Fibroblast of lung (primary cell): ENCODE measurements around the gene AKAP13. TPM values are rescaled to one million over a fixed set of nuclear protein-coding genes. Genes with fewer than 3 reads are reported as not detected.

Experiments used
- DNase-seq, 2 donors: peaks; one replicate each; pipeline versions ENCODE4 v3.0.0 to v3.0.0-alpha.2; 2010; ENCODE audit warnings: low read depth in 2 of 2
- H2AFZ ChIP-seq: 2 replicates; pipeline ENCODE4 v1.5.1; 2012; ENCODE audit warnings: low read length, control low read depth, inconsistent platforms
- H3K27ac ChIP-seq: 2 replicates; pipeline ENCODE4 v1.5.1; 2011; ENCODE audit warnings: low read length, control low read depth; ENCODE audit not compliant: insufficient read depth
- H3K27me3 ChIP-seq: 2 replicates; pipeline ENCODE4 v1.5.1; 2011; ENCODE audit warnings: mild to moderate bottlenecking, low read length; ENCODE audit not compliant: control insufficient read depth, insufficient read depth
- H3K36me3 ChIP-seq: 2 replicates; pipeline ENCODE4 v1.5.1; 2011; ENCODE audit warnings: low read length; ENCODE audit not compliant: control insufficient read depth, insufficient read depth
- H3K4me1 ChIP-seq: 2 replicates; pipeline ENCODE4 v1.5.1; 2011; ENCODE audit warnings: low read length; ENCODE audit not compliant: control insufficient read depth, insufficient read depth; ENCODE audit errors: extremely low read depth
- H3K4me2 ChIP-seq: 2 replicates; pipeline ENCODE4 v1.5.1; 2011; ENCODE audit warnings: low read length, control low read depth; ENCODE audit not compliant: insufficient read depth; ENCODE audit errors: extremely low read depth
- H3K4me3 ChIP-seq, 4 experiments: fragments of 200-600 bp in 1 of 4; sonication (generic) in 1 of 4; replicated peaks in 1 of 4; 2 replicates each; pipeline ENCODE4 v1.5.1; 2011 to 2016; ENCODE audit warnings: low read length in 4 of 4, low read depth in 3 of 4, mild to moderate bottlenecking in 3 of 4, control low read depth in 2 of 4, inconsistent platforms in 1 of 4, mixed read lengths in 1 of 4; ENCODE audit not compliant: insufficient read depth in 1 of 4; ENCODE audit errors: control extremely low read depth in 1 of 4
- H3K79me2 ChIP-seq: 2 replicates; pipeline ENCODE4 v1.5.1; 2012; ENCODE audit warnings: mild to moderate bottlenecking, low read length, inconsistent platforms; ENCODE audit not compliant: control insufficient read depth, insufficient read depth
- H3K9ac ChIP-seq: 2 replicates; pipeline ENCODE4 v1.5.1; 2011; ENCODE audit warnings: mild to moderate bottlenecking, low read length, control low read depth; ENCODE audit not compliant: insufficient read depth
- H3K9me3 ChIP-seq: 2 replicates; pipeline ENCODE4 v1.5.1; 2012; ENCODE audit warnings: low read depth, low read length; ENCODE audit not compliant: control insufficient read depth, insufficient read depth
- H4K20me1 ChIP-seq: 2 replicates; pipeline ENCODE4 v1.5.1; 2011; ENCODE audit warnings: low read length; ENCODE audit not compliant: control insufficient read depth, insufficient read depth; ENCODE audit errors: extremely low read depth
- CTCF ChIP-seq, 2 donors: IDR thresholded peaks in 1 of 2; conservative IDR thresholded peaks in 1 of 2; 1 replicate in 1 of 2; 2 replicates in 1 of 2; pipeline ENCODE4 v1.5.1; 2011 to 2012; ENCODE audit warnings: low read length in 2 of 2, control low read depth in 1 of 2, inconsistent platforms in 1 of 2, low read depth in 1 of 2, mild to moderate bottlenecking in 1 of 2
- EZH2 ChIP-seq: IDR thresholded peaks from 2 replicates; pipeline ENCODE4 v1.5.1; 2012; ENCODE audit warnings: low read length, control low read depth, mild to moderate bottlenecking; ENCODE audit errors: missing control alignments
- polyA plus RNA-seq, 2 donors: library from polyadenylated mRNA; depleted of rRNA in 1 of 2; stranded (reverse) in 1 of 2; unstranded in 1 of 2; fragments of >200 nt; gene quantifications; 2 replicates each; pipeline ENCODE4 v1.2.1, GENCODE V29; 2011 to 2012; ENCODE audit warnings: missing spikeins in 1 of 2
- total RNA-seq: library from RNA; depleted of rRNA; stranded (reverse); fragments of >200 nt; gene quantifications from 2 replicates; pipeline ENCODE4 v1.2.1, GENCODE V29; 2014

AKAP13 gene
- total and polyA plus RNA-seq, 2 donors (not counting 1 experiment from before 2014, with no cell fraction given), result 8.3 to 68.4 TPM

GRCh38 chr15:85394554-85395333 lies 14.3 kb downstream of the AKAP13 start:
- Histone ChIP-seq H3K4me3 (no peak overlapping the region), H3K4me1 (no peaks in the 10 kb centered on the region), H3K9ac (no peak overlapping the region), H3K27ac (no peak overlapping the region), H2AFZ (no peak overlapping the region), H4K20me1 (peaks cover 5% of the 10 kb centered on the region), H3K4me2 (no peak overlapping the region), H3K9me3 (no peaks in the 10 kb centered on the region), H3K27me3 (no peaks in the 10 kb centered on the region), H3K36me3 (no peaks in the 10 kb centered on the region), H3K79me2 (peaks cover 62% of the 10 kb centered on the region)
- TF ChIP-seq EZH2, result no peak
- no peak for TF ChIP-seq CTCF (conservative IDR thresholded peaks at IDR 0.05 in 1 of 2, IDR thresholded peaks at IDR 0.05 in 1 of 2; ENCODE audit: low read depth in 1 of 2, low read length in 2 of 2)
- no peak for DNase-seq

- no peak for DNase-seq
- Histone ChIP-seq H3K79me2 (peaks cover 57% of the 10 kb centered on the region), H3K9ac (no peak overlapping the region), H3K9me3 (no peaks in the 10 kb centered on the region), H3K4me1 (peaks cover 2% of the 10 kb centered on the region), H3K4me2 (no peak overlapping the region), H2AFZ (no peak overlapping the region), H4K20me1 (peaks cover 5% of the 10 kb centered on the region), H3K27me3 (no peaks in the 10 kb centered on the region), H3K27ac (no peak overlapping the region), H3K4me3 (no peak overlapping the region), H3K36me3 (no peaks in the 10 kb centered on the region)
- no peak for TF ChIP-seq CTCF (conservative IDR thresholded peaks at IDR 0.05 in 1 of 2, IDR thresholded peaks at IDR 0.05 in 1 of 2; ENCODE audit: low read depth in 1 of 2, low read length in 2 of 2)
- no peak for TF ChIP-seq EZH2
These were observed 16.2 kb downstream of the AKAP13 start for GRCh38 chr15:85396554-85396953.

GRCh38 chr15:85397151-85397550 lies 16.7 kb downstream of the AKAP13 start:
- DNase-seq, result no peak
- Histone ChIP-seq H3K9me3 (no peaks in the 10 kb centered on the region), H3K4me2 (no peak overlapping the region), H3K4me3 (no peak overlapping the region), H3K27me3 (no peaks in the 10 kb centered on the region), H2AFZ (no peak overlapping the region), H3K36me3 (no peaks in the 10 kb centered on the region), H4K20me1 (peaks cover 5% of the 10 kb centered on the region), H3K9ac (no peak overlapping the region), H3K79me2 (peaks cover 62% of the 10 kb centered on the region), H3K27ac (no peak overlapping the region), H3K4me1 (peaks cover 2% of the 10 kb centered on the region)
- TF ChIP-seq CTCF (conservative IDR thresholded peaks at IDR 0.05 in 1 of 2, IDR thresholded peaks at IDR 0.05 in 1 of 2; ENCODE audit: low read depth in 1 of 2, low read length in 2 of 2), result no peak
- no peak for TF ChIP-seq EZH2
